ENCODE data around the gene NHS. TPM values are rescaled to one million over a fixed set of nuclear protein-coding genes. Genes with fewer than 3 reads are reported as not detected.
A peak's percentile ranks its signal among the peaks of the same experiment; 100 is the strongest.

Gene NHS
- total RNA-seq, 1 donor from 2014 or later = 14.2 TPM

GRCh38 chrX:17587366-17587765 lies 212.4 kb downstream of the NHS start:
- peak; percentile 74 for DNase-seq (ENCODE audit: low read depth)

DNA sequence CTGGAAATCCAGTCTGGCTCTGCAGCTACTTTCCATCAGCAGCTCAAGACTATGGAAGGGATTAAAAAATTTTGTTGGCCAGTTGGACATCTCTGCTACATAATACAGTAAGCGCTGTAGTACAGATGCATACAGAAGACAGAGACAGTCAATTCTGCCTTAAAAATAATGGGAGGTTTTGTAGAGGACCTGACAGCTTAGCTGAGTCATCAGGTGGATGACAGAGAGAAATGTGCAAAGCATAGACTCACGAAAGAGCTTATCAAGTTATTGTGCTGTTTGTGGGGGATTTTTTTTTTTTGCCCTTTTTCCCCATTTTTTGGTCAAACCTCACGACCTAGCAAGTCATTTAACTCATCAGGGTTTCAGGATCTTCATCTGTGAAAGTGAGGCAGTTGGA lies 213.3 kb downstream of the NHS start:
- DNase-seq (ENCODE audit: low read depth) = no peak

- DNase-seq (ENCODE audit: low read depth) = peak; percentile 75
Observed at GRCh38 chrX:17590892-17591740, 216.1 kb downstream of the NHS start.

- DNase-seq (ENCODE audit: low read depth) = peak; percentile 81
Observed at GRCh38 chrX:17591741-17592110, 216.7 kb downstream of the NHS start.

GRCh38 chrX:17592117-17592516 lies 217.1 kb downstream of the NHS start:
- peak; percentile 88 for DNase-seq (ENCODE audit: low read depth)

- DNase-seq (ENCODE audit: low read depth) = peak; percentile 66
Observed at GRCh38 chrX:17594693-17595092, 219.7 kb downstream of the NHS start.

DNA sequence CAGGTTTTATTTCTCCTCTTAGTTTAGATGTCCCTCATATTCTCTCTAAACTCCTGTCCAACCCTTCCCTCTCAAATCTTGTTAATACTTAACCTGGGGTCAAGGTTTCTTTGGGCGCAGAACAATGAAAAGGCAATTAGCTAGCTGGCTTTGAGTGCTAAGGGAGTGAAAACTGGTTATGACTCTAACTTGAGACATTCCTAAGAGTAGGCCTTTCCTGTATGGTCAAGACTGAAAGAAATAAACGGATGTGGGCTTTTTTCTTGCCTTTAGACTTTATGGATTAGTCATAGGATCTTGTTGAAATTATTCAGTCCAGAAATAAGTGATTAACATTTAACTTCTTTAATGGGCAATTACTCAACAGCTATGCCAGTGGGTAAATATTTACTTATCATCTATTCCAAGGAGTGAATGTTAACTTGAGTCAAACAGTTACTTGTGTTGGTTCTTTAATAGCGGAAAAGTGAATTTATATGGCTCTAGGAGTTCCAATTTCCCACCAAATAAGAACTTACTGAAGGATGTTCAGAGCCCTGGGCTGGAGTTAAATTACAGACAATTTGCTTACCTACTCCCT lies 220.5 kb downstream of the NHS start:
- peak; percentile 99 for DNase-seq (ENCODE audit: low read depth)

DNA sequence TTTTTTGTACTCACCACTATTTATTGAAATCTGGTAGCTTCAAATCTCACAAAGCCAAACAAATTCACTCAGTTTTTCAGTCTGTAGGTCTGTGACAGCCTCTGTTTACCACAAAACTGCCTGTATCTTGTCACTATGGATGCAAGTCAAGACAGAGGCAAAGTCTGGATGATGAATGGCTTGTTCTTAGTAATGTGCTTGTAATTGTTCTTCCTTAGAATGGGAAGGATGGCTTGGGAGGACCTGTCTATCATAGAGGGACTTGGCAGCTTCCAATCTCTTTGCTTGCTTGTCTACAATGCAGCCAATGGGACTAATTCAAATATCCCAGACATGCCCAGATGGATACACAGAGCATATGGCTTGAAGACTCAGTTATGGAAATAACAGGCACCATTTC lies 221.1 kb downstream of the NHS start:
- DNase-seq (ENCODE audit: low read depth) = peak; percentile 78

DNA sequence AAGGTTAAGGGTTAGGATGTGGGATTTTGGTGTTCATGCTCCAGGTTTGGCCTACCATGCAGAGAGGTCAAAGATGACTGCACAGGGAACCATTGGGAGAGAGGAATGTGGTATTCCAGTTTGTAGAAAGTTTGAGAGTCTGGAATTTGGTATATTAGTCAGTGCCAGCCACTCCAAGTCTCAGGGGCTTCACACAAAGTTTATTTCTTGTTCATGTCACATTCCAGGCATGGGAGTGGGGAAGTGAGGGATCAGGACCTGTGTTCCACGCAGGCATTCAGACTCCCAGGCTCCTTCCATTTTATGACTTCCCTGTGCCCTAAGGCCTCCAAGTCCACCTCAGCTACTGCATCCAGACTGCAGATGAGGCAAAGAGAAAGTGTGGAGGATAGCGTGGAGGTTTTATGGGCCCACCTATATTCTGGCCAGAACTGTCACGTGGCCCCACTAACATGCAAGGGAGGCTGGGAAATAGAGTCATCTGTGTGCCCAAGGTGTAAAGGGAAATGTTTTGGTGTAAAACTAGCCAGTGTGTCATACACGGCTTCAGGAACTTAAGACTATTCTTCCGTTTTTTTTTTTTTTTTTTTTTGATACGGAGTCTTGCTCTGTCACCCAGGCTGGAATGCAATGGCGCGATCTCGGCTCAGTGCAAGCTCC lies 221.7 kb downstream of the NHS start:
- peak; percentile 88 for DNase-seq (ENCODE audit: low read depth)

GRCh38 chrX:17597327-17597726 lies 222.3 kb downstream of the NHS start:
- DNase-seq (ENCODE audit: low read depth) = no peak

DNA sequence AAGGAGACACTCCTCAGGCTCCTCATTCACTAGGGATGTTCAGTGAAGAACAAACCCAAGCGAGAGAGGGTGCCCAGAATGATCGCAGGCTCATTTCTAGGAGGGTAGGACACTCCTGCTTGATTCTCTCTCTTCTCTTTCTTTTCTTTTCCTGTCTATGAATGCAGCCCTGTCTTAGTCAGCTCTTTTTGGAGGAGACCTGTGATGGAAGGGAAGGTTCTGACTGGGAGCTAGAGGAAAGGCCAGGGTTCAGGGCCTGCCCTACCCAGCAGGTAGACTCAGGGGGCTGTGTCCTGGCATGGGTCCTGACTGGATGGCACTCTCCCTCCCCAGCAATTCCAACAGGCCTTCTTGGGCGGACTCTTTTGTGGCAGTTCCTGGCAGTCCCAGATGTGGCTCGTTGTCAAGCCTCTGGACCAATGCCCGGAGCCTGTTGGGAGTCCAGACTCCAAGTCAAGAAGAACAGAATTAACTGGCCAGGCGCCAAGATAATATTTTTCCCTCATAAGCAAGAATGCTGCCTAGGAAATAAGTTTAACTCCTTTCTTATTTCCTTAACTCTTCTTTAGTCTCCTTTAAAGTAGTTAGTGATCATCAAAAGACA lies 222.9 kb downstream of the NHS start:
- DNase-seq (ENCODE audit: low read depth) = no peak

- DNase-seq (ENCODE audit: low read depth) = no peak
Observed at GRCh38 chrX:17601441-17602200, 226.6 kb downstream of the NHS start.

DNA sequence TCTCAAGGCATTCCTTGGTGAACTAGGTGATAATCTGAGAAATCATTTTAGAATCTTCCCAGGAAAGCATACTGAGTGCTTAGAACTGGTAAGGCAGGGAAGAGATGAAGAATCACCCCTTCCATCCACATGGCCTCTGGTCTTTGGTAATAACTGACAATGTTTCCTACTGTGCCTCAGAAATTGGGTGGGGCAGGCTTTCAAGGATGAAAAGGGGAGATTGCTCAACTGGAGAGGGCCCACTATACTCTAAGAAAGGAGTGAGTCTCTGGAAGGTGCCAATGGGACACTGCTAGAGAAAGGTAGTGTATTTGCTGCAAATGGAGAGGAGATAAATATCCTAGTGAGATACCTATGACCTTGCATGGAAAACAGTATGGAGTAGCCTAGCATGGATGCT lies 227.2 kb downstream of the NHS start:
- no peak for DNase-seq (ENCODE audit: low read depth)

DNA sequence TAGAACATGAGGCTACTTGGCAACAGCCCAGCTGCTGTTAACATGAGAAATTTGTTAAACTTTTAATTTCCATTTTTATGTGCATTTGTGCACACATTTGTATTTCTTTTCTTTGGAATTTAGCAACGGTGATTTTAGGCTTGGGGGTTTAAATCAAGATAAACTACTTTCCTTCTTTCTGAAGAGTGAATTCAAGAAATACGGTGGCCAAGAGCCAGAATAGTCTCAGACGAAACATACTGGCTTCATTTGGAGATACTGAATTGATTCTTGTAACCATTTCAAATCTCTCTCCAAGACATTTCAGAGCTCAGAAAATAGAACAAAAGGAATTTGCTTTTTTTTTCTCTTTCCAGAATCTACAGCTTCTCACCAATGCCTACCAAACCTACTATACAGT lies 228.2 kb downstream of the NHS start:
- DNase-seq (ENCODE audit: low read depth) = no peak

DNA sequence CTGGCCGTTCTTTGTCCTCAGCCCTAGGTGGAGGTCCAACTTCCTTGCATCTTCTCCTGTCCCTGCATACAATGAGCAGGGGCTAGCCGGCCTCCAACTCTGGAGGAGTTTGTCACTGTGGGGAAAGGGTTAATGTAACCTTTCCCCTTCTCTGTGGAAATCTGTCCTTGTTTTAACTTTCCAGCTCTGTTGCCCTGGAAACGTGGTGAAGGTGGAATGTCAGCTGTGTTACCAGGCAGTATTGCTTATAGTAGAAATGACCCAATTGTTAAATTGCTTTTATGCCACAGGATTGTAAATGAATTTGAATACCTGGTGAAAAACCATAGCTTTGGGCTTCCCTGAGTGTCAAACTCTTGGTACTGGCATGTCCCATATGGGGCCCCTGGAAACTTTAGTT lies 230.7 kb downstream of the NHS start:
- DNase-seq (ENCODE audit: low read depth) = peak; percentile 76

DNA sequence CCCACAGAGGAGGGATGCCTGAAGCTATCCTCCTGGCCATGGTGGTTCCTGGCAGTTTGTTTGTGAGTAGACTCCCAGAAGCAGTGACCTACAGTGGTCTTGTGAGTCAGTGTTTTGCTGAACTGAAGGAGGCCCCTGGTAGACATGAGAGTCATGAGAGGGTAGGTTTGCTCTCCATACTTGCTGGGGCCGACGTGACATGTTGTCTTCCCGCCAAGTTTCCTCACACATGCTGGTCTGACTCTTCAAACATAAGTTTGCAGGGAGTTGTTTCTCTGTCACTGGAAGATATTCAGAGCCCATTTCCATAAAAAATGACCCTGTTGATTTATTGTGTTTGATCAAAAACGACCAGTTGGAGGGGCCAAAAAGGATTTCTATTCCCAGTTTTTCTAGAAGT lies 231.2 kb downstream of the NHS start:
- DNase-seq (ENCODE audit: low read depth) = peak; percentile 43

DNA sequence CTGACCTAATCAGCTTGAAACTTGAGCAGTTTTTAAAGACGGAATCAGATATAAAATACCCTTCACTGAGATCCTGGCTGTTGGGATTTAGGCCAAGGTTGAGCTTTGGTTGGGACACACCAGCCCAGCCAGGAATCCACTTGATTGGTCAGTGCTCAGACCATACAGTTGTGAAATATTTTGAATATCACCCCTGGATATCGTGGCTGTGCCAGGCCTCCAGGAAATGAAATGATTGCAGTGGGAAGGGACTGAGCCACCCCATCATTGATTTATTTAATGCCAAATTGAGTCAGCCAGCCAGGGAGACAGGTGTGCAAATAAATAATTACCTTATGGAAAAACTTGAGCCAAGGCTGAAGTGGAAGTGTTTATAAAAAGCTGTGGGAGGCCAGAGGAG lies 233.9 kb downstream of the NHS start:
- peak; percentile 64 for DNase-seq (ENCODE audit: low read depth)

DNA sequence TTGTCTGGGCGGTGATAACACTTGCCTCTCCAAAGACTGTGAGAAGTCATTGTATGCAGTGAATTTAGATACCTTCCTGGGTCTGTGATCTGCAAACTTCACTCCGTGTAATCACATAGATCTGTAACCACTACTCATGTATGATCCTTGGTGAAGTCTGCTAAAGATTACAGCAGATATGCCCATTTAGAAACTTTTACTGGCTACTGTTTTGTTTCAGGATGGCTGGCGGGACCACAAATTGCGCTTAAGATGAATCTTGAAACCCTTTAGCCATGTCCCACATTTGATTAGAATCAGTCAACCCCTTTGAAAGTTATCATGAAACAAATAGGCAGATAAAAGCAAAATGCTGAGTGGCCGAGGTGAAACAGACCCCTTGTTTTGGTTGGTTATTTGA lies 235.8 kb downstream of the NHS start:
- no peak for DNase-seq (ENCODE audit: low read depth)

DNA sequence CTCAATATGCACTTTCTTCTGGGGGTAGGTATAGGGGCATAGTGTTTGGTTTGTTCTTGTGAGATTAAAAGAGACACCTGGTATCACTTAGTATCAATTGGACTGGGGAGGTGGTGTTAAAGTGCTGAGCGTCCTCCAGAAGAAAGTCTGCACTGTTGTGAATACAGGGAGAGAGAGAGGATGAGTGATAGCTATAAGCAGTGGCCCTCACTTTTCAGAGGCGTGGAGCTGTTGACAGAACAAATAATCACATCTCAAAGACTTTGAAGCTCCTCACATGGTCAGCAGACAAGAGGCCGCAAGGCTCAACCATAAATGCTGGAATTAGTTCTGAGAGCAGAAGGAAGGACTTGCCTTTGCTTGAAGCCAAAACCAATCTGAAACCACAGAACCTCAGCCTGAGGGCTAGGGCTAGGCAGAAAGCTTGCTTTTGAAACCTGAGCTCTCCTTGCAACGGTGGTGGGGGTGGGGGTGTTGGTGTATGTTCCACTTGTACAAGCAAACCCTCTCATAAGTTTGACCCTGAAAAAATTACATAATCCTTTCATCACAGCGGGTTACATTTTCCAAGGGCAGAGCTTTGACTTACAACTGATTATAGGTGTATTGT lies 239.1 kb downstream of the NHS start:
- peak; percentile 80 for DNase-seq (ENCODE audit: low read depth)

DNA sequence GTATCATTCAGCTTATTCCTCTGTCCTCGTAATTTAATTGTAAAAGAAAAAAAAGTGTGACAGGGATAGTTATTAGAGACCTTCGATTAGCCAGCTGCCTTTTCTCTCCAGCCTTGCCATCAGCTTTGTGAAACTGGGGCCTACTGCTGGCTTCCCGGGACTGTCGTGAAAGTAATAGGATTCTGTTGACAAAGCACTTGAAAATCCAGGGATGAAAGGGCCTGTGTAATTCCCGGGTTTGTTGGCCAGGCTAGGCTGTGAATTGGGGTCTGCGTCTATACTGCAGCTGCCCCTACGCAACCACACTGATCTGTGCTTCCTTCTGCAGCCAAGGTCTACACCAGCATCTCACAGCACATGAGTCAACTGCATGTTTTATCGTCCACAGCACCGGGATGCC lies 241.9 kb downstream of the NHS start:
- no peak for DNase-seq (ENCODE audit: low read depth)

DNA sequence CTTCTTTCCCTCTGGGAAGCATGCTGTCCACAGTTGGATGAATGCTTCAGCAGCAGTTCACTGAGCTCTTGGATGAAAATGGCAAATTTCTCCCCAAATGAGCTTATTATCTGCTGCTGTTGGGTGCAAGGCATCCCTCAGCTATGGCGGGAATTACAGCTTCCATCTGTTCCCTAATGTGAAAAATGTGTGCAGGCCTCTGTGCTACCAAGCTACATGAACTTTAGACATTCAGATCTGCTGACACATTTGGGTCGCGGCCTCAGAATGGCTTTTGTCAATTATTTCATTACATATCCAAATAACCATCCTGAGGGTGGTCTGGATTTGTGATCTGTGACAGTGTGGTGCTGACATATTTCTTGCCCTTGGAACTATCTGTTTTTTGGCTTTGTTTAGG lies 242.8 kb downstream of the NHS start:
- DNase-seq (ENCODE audit: low read depth) = no peak
